Stimulated activated CD4-positive, alpha-beta T cell treated with anti-CD3 and anti-CD28 coated beads, Interleukin-1b, Interleukin-23, amount 100 ng/mL, for 48 hours (primary cell): ENCODE results near the gene C3orf22.
"Not testable (repeated sequence)": the region's sequence is repeated elsewhere in the genome, so short reads cannot be mapped to it uniquely, and the experiment has no call there.

ENCODE experiments used
- DNase-seq: peaks from one replicate; pipeline ENCODE4 v3.0.0-alpha.2; 2020

The C3orf22 gene

GRCh38 chr3:126542340-126543241 is 16.1 kb downstream of the C3orf22 start:
- no peak for DNase-seq

GRCh38 chr3:126541628-126542339 is 16.9 kb downstream of the C3orf22 start:
- no peak for DNase-seq

- DNase-seq: no peak
Observed at GRCh38 chr3:126540951-126541627, 17.6 kb downstream of the C3orf22 start.

- DNase-seq: no peak
Observed at GRCh38 chr3:126540342-126540849, 18.3 kb downstream of the C3orf22 start.

- no peak for DNase-seq
Observed at GRCh38 chr3:126539558-126540250, 19.0 kb downstream of the C3orf22 start.

GRCh38 chr3:126538966-126539365 is 19.8 kb downstream of the C3orf22 start:
- DNase-seq: no peak

GRCh38 chr3:126538316-126538715 is 20.4 kb downstream of the C3orf22 start:
- no peak for DNase-seq

GRCh38 chr3:126537730-126538281 is 20.9 kb downstream of the C3orf22 start:
- DNase-seq: no peak

GRCh38 chr3:126537116-126537729 is 21.5 kb downstream of the C3orf22 start:
- DNase-seq: no peak

- DNase-seq: no peak
Observed at GRCh38 chr3:126536126-126536525, 22.6 kb downstream of the C3orf22 start.

GRCh38 chr3:126535636-126536035 is 23.1 kb downstream of the C3orf22 start:
- no peak for DNase-seq

- not testable (repeated sequence) for DNase-seq
Observed at GRCh38 chr3:126534716-126535115, 24.0 kb downstream of the C3orf22 start.

GRCh38 chr3:126533506-126533905 is 25.2 kb downstream of the C3orf22 start:
- no peak for DNase-seq

GRCh38 chr3:126531051-126531330 is 27.7 kb downstream of the C3orf22 start:
- no peak for DNase-seq

- DNase-seq: no peak
Observed at GRCh38 chr3:126530171-126531050, 28.3 kb downstream of the C3orf22 start.

GRCh38 chr3:126529585-126530170 is 29.1 kb downstream of the C3orf22 start:
- no peak for DNase-seq

- DNase-seq: no peak
Observed at GRCh38 chr3:126528800-126529541, 29.8 kb downstream of the C3orf22 start.

GRCh38 chr3:126528419-126528799 is 30.3 kb downstream of the C3orf22 start:
- no peak for DNase-seq

GRCh38 chr3:126527455-126528211 is 31.1 kb downstream of the C3orf22 start:
- DNase-seq: no peak
